Head of caudate nucleus (tissue), 42 donors: ENCODE data around the gene FAM174C.
A peak's percentile ranks its signal among the peaks of the same experiment; 100 is the strongest.

Source experiments
- DNase-seq, 42 donors: peaks; one replicate each; pipeline versions ENCODE4 v3.0.0 to v3.0.0-alpha.2; 2020 to 2021; ENCODE audit warnings: mixed read lengths in 7 of 42
- intact Hi-C: fragments of 100-400 bp; cut with DNase I; formaldehyde crosslinking; loops from one replicate; pipeline ENCODE4 v1.15.0; 2022

FAM174C gene

DNA sequence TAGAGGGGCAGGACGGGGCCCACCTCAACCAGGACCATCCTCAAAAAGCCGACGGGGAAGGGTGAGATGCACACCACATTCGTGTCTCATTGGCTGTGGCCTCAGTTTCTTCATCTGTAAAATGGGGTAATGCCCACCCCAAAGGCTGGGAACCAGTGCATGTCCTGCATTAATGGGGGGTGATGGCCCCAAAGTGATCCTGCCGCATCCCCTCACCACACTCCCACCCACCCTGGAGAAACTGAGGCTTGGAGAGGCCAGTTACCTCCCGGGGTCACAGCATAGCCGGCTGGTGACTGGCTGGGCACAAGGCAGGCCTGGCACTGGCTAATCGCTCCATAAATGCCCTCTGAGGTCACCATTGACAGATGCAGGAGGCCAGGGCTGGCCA, 27.6 kb upstream of the FAM174C start:
- intact Hi-C loops: loop anchor here (2.0 kb wide), 1 partner anchor 19 kb away; no protein-coding TSS in a partner anchor
- no peak for DNase-seq

DNA sequence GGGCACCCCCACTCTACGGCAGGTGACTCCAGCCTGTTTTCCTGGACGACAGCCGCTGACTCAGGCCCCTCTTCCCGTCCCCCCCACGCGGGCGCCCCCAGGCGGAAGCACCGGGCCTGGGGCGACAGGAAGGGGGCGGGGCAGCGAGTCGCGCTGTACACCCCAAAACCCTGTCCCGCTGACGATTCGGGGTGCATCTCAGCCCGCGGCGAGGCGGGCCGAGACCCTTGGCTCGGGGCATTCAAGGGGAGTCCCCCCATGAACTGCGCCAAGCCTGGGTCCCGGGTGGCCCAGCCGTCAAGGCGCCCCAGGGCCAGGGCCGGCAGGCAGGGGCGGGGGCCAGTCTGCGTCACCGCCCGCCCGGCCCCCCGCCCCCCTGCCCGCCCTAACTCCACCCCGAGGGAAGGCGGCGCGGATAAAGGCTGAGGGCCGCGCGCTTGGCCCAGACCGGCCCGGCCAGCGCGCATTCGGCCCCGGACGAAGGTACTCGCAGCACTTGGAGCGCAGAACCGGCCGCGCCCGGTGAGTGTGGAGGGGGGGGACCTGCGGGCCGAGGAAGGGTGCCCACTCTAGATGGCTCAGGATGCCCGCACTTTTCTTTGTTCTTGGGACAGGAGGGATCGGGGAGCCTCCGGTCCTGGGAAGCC, 27.1 kb upstream of the FAM174C start, which contains the start of gene MIDN:
Gene MIDN (plus strand): TSS at position 445 of the 647 bp plus-strand sequence. CDS start 1,714 bp downstream, outside the sequence.
- peak in 28 of 42 donors; percentile 52 to 88 (median 72) for DNase-seq

DNA sequence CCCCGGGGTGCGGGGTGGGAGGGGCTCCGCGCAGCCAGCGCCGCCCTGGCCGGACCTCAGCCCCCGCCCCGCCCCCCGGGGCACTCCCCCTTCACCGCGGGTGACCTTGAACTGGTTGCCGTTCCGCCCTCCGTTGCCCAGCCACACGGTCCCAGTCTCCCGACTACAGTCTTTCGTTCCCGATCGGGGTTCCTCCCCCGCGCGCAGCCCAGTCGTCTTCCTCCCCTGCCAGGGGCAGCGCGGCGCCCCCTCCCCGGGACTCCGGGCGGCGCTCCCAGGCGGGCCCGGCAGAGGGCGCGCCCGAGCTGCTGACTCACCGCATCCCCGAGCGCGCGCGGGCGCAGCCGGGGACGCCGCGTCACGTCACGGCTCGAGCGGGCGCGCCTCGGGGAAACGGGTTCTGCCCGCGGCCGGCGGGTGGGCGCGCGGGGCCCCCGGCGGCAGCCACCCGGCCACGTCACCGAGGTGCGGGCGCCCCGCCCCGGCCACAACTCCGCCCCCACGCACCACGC, 26.5 kb upstream of the FAM174C start:
- peak in 39 of 42 donors; percentile 60 to 89 (median 79) for DNase-seq
- intact Hi-C loops: loop anchor here (2.0 kb wide), 1 partner anchor 18 kb away; no protein-coding TSS in a partner anchor

More for the DNA sequence above, 27.1 kb upstream of the FAM174C start, which contains the start of gene MIDN:
- intact Hi-C loops: loop anchor here (2.0 kb wide), 1 partner anchor 19 kb away; no protein-coding TSS in a partner anchor

DNA sequence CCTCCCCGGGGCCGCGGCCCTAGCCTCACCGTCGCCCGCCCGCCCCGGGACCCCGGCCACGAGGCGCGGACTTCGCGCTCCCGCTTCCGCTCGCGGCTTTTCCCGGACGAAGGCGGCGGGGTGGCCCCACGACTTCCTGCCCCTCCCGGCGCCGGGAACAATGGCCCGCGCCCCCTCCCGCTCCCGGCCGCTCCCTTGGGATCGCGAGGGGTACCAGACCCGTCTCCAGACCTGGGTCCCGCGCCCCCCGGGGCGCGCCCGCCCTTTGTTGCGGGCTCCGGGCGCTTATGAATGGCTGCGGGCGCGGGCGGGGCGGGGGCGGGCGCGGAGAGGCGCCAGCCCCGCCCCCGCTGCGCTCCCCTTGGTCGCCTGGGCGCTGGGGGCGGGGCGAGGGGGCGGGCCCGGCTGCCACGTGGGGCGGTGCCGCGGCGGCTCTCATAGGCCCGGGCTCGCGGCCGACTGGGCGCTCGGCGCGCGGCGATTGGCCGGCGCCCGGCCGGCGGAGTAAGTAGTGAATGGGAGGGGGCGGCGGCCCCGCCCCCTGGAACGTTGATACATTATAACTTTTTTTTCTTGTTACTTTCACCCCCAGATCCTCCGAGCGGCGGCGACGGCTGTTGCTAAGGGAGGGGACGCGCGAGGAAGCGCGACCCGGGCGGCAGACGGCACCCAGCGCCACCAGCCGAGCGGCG, 25.9 kb upstream of the FAM174C start:
- DNase-seq: peak; percentile 82 to 96 (median 92)
- intact Hi-C loops: loop anchor here (2.0 kb wide), 1 partner anchor 17 kb away; no protein-coding TSS in a partner anchor

DNA sequence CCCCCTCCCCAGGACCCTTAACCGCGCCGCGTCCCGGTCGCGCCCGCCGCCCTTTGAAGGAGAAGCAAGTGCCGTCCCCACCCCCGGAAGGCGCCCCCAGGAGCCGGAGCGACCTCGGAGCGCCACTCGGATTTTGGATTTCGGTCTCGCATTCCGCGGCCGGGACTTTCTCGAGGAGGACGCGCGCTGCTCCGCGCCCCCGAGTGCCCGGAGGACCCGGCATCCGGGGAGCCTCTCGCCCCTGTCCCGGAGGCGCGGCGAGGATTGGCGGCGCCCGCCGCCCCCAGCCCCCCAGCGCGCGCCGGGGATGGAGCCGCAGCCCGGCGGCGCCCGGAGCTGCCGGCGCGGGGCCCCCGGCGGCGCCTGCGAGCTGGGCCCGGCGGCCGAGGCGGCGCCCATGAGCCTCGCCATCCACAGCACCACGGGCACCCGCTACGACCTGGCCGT, 25.3 kb upstream of the FAM174C start:
- DNase-seq: no peak
- intact Hi-C loops: loop anchor here (2.0 kb wide), 1 partner anchor 17 kb away; no protein-coding TSS in a partner anchor

DNA sequence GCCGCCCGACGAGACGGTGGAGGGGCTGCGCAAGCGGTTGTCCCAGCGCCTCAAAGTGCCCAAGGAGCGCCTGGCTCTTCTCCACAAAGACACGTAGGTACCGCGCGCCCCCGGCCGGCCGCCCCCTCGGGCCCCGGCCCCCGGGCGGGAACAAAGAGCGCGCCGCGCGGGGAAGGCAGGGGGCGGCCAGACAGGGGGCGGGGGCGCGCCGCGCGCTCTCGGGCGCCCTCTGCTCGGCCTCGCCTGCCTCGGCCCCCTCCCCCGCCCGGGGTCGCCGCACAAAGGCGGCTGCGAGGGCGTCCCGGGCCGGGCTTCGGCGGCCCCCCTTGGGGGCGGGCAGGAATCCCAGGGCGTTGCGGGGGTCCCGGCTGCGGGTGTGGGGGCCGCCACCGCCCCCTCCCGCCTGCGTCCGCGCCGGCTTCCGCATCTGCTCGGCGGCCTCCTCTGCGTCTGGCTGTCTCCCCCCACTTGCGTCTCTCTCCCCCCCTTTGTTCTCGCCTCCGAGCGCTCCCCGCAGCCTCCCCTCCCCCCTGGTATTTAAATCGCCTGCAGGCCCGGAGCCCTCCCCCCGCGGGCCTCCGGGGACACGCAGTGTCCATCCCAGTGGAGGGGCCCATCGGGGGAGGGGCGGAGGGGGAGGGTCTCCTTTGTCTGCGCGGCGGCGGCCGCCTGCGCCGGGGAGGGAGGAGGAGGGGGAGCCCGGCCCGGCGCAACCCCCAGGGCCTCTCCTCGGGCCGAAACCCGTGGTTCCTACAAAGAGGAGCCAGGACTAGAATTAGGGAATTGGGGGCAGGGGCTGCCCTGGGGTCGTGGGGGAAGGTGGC, 24.7 kb upstream of the FAM174C start:
- intact Hi-C loops: no loop called here
- DNase-seq: peak in 34 of 42 donors; percentile 46 to 90 (median 76)

DNA sequence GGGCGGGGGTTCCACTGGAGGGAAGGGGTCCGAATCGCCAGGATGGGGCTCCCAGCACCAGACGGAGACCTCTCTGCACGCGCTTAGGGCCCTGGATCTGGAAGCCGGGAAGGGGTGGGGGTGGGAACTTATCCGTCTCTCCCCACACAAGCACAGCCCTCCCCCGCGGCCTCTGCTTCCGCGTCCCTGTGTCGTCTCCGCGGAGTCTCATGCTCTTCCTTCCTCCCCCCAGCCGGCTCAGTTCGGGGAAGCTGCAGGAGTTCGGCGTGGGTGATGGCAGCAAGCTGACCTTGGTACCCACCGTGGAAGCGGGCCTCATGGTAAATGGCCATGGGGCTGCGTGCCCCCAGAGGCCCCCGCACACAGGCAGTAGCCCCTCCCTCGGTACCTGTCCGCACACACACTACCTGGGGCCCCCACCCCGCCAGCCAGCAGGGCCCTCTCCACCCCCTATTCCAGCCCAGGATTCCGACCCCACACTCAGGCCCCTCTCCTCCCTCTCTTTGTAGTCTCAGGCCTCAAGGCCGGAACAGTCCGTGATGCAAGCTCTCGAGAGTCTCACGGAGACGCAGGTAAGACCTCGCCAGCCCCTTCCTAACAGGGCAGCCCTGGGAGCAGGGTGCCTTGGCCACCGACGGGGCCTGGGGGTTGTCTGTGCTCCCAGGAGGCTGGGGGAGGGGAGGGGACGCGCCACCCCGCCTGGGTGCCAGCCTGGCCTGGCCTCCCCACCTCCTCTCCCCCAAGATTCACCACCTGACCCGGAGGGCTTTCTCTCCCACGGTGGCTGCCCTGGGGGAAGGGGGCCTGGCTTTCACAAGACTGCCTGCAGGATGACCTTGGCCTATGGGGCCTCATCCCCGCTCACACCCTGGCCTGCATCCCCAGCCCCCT, 23.8 kb upstream of the FAM174C start:
- DNase-seq: peak in 37 of 42 donors; percentile 60 to 88 (median 77)
- intact Hi-C loops: no loop called here

DNA sequence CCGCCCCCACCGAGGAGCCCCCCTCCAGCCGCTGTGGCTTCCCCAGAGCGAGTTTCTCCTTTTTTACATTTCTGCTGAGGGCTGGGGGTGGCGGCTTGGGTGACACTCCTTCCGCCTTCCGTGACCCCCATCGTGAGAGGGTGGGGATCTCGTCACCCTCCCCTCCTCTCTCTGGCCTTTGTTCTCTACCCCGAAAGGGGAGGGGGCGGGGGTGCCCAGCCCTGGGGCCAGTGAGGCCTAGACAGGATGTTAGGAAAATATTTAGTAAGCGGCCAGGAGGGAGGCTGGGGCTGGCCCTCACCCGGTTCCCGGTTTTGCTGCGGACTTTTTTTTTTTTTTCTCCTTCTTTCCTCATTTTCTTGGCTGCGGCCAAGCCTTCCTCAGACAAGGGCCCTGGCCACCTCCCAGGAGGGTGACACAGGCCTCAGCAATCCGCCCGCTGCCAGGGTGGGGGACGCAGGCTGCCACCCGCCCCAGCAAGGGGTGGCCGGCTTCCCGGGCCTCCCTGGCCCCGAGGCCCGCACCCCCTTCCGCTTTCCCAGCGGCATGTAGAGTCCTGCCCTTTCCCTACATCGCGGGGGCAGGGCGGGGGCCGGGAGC, 23.0 kb upstream of the FAM174C start:
- intact Hi-C loops: no loop called here
- peak; percentile 64 to 96 (median 85) for DNase-seq

DNA sequence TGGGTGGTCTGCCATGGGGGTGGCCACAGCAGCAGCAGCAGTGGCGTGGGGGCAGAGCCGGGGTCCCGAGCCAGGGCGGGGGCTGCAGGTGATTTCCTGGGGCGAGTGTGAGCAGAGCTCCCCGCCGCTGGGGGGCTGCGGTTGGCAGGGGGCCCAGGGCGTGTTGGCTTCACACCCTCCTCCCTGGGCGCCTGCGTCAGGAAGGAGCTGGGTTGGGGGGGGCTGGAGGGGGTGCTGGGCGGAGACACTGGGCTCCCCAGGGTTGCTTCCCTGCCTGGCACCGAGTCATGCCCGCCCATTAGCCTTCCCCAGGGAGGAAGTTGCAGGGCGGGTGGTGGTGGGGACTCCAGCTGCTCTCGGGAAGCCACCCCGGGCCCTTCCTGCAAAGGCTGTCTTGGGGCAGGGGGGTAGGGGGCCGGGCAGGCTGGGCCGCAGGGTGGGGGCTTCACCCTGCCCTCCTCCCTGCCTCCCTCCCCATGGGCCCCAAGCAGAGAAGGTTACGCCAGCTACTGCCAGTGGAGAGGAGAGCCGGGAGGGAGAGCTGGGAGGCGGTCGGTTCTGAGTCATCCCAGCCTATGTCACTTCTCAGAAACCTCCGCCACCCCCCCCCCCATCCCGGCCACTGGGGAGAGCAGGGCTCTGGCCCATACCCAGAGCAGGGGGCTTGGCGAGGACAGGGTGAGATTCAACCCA, 22.4 kb upstream of the FAM174C start:
- peak; percentile 82 to 98 (median 92) for DNase-seq
- intact Hi-C loops: no loop called here

DNA sequence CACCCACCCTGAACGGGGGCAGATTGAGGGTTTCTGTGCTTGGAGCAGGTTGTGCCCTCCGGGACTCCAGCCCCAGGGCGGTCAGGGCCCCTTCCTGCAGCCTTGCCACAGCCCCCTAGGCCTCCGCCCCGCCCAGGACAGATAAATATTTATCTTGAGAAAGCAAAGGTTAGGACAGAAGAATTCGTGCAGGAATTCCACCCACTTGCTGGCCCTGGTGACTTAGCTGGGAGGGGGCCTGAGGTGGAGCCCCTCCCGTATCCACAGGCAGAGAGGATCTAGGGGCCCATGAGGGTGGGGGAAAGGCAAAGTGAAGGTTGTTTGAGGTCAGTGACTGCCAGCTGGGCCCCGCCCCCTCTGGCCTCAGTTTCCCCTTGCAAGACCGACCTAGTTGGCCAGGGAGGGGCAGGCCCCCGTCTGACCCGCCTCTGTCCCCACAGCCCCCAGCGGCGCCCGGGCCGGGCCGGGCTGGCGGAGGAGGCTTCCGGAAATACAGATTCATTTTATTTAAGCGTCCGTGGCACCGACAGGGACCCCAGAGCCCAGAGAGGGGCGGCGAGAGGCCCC, 21.7 kb upstream of the FAM174C start:
- intact Hi-C loops: no loop called here
- no peak for DNase-seq

DNA sequence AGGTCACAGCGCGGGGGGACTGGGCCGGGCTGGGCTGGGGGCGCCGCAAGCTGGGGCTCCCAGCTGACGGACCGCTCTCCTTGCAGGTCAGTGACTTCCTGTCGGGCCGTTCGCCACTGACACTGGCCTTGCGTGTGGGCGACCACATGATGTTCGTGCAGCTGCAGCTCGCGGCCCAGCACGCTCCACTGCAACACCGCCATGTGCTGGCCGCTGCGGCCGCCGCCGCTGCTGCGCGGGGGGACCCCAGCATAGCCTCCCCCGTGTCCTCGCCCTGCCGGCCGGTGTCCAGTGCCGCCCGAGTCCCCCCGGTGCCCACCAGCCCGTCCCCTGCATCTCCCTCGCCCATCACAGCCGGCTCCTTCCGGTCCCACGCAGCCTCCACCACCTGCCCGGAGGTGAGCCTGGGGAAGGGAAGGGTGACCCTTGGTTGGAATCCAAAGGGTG, 21.2 kb upstream of the FAM174C start:
- DNase-seq: peak in 29 of 42 donors; percentile 53 to 86 (median 75)
- intact Hi-C loops: no loop called here

DNA sequence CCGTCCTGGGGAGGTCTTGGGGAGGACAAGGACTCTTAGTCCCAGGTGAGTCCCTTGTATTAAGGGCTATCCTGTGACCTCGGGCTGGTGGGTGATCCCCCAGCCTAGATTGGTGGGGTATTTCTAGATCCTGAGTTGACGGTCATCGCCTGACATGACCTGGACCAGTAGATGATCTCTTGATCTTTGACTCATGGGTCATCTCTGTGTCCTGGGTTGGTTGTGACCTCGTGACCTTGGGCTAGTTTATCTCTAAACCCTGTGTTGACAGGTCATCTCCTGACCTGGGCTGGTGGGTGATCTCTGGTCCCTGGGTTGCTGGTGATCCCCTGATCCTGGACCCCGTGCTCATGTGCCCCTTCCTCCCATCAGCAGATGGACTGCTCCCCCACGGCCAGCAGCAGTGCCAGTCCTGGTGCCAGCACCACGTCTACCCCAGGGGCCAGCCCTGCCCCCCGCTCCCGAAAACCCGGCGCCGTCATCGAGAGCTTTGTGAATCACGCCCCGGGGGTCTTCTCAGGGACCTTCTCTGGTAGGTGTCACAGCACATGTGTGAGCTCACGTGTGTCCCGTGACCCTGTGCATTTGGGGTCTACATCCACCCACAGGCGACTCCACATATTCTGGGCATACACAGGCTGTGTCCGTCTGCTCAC, 20.7 kb upstream of the FAM174C start:
- peak in 1 of 42 donors; percentile 31 for DNase-seq
- intact Hi-C loops: no loop called here

DNA sequence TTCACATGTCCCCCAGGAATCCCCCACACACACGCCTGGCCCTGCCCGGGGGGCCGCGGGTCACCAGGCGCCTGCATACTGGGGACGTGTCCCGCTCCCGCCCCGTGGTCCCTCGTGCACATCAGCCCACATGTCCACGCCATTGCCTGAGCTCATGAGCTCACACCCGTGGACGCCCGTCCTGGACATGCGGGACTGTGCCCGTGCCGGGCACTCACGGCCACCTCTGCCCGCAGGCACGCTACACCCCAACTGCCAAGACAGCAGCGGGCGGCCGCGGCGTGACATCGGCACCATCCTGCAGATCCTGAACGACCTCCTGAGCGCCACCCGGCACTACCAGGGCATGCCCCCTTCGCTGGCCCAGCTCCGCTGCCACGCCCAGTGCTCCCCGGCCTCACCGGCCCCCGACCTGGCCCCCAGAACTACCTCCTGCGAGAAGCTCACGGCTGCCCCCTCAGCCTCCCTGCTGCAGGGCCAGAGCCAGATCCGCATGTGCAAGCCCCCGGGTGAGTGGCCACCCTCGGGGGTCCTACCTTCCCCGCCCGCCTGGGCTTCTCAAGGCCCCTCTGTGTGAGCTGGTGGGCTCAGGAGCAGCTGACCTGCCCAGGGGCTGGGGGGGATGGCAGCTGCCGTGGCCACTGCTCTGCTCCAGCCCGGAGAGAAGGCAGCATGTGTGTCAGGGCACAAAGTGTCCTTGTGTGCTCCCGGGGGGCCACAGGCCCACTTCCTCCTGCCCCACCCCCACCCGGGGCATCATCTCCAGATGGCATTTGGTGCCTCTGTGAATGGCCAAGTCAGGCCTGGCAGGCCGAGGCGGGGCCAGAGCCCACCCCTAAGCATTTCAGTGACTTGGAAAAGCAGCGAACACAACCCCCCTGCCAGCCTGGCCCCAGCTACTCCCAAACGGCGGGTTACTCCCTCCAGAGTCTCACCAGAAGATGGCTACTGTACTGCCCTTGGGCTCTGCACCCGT, 19.9 kb upstream of the FAM174C start:
- DNase-seq: peak; percentile 74 to 96 (median 89)
- intact Hi-C loops: no loop called here

DNA sequence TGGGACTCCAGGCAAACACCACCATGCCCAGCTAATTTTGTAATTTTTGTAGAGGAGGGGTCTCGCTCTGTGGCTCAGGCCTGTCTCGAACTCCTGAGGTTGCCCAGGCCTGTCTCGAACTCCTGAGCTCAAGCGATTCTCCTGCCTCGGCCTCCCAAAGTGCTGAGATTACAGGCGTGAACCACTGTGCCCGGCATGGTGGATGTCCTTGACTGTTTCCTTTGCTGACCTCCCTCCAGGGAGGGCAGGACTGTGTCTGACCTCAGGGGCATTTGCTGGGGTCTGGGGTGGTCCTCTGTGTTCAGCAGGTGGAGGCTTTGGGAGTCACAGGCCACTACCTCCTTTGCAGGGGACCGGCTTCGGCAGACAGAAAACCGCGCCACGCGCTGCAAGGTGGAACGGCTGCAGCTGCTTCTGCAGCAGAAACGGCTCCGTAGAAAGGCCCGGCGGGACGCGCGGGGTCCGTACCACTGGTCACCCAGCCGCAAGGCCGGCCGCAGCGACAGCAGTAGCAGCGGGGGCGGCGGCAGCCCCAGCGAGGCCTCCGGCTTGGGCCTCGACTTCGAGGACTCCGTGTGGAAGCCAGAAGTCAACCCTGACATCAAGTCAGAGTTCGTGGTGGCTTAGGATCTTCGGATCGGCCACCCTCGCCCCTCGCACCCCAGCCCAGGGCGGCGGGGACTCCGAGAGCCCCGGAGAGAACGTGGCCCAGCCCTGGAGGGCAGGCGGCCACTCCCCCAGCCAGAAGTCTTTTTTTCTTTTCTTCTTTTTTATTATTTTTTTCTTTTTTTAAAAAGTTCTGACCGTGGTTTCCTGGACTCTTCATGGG, 18.5 kb upstream of the FAM174C start:
- intact Hi-C loops: no loop called here
- DNase-seq: no peak
